Measurements from ENCODE around the gene SH3GL1. TPM values are rescaled to one million over a fixed set of nuclear protein-coding genes. Genes with fewer than 3 reads are reported as not detected.

Gene SH3GL1
- total RNA-seq, 1 donor from 2014 or later = 96.6 TPM

DNA sequence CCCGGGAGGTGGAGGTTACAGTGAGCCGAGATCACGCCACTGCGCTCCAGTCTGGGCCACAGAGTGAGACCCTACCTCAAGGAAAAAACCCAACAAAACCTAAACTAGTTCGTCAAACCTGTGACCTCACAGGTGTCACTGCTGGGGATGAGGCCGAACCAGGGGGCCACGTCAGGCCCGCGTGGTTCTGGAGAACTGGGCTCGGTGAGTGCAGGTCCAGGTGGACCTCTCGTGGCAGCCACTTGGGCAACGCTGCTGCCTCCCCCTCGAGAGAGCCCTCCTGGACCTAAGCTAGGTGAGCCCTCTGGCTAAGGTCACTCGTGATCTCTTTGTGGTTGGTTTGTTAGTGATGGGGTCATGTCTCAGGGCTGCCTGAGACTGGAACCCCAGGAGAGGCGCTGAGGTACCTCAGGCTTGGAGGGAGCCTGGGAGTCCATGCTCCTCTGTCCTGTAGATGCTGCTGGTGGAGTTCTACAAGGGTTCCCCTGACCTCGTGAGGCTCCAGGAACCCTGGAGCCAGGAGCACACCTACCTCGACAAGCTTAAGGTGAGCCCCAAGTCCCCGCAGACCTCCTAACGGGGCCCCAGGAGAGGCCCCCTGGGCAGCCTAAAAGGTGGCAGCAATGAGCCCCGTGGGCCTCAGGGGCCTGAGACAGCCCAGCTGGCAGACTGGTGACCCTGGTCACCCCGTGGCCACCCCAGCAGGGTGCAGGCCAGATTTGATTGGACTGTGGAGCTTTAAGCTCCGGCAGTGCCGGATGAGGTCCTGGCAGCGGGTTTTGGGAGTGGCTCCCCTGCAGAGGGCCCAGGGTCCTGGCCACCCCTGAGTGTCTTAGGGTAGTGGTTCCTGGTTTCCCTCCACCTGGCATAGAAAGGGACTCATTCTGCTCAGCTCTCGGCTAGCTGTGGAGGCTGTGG, 41.4 kb downstream of the SH3GL1 start:
- Mint-ChIP-seq H3K4me1 (ENCODE audit: low read depth) (peaks cover 7% of the 10 kb centered on the region), H3K4me3 (ENCODE audit: unreplicated experiment) (no peak overlapping the region), H3K36me3 (ENCODE audit: low read depth) (peaks cover 5% of the 10 kb centered on the region), H3K27me3 (ENCODE audit: low read depth) (no peaks in the 10 kb centered on the region), H3K27ac (ENCODE audit: unreplicated experiment) (peak overlapping the region; percentile 22), H3K9me3 (ENCODE audit: low read depth) (no peaks in the 10 kb centered on the region)
- no peak for DNase-seq (ENCODE audit: low spot score)
- TF ChIP-seq, protein P1, sequence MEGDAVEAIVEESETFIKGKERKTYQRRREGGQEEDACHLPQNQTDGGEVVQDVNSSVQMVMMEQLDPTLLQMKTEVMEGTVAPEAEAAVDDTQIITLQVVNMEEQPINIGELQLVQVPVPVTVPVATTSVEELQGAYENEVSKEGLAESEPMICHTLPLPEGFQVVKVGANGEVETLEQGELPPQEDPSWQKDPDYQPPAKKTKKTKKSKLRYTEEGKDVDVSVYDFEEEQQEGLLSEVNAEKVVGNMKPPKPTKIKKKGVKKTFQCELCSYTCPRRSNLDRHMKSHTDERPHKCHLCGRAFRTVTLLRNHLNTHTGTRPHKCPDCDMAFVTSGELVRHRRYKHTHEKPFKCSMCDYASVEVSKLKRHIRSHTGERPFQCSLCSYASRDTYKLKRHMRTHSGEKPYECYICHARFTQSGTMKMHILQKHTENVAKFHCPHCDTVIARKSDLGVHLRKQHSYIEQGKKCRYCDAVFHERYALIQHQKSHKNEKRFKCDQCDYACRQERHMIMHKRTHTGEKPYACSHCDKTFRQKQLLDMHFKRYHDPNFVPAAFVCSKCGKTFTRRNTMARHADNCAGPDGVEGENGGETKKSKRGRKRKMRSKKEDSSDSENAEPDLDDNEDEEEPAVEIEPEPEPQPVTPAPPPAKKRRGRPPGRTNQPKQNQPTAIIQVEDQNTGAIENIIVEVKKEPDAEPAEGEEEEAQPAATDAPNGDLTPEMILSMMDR (IDR thresholded peaks at IDR 0.05) = no peak

DNA sequence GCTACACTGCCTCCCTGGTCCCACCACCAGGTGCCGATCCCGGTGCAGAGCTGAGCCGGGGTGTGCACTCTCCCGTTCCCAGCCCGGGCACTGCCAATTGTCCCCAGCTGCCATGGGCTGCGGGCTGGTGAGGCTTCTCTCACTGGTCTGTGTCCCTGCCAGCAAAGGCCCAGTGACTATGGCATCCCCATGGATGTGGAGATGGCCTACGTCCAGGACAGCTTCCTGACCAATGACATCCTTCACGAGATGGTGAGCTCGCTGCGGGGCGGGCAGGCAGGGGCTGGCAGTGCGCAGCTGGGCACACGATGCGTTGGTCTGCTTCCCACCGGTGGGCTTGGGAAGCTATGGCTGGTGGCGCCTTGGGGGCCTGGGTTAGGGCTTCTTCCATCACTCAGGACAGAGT, 42.4 kb downstream of the SH3GL1 start:
- Mint-ChIP-seq H3K36me3 (ENCODE audit: low read depth) (peaks cover 5% of the 10 kb centered on the region), H3K27me3 (ENCODE audit: low read depth) (no peaks in the 10 kb centered on the region), H3K27ac (ENCODE audit: unreplicated experiment) (no peak overlapping the region), H3K9me3 (ENCODE audit: low read depth) (no peaks in the 10 kb centered on the region), H3K4me3 (ENCODE audit: unreplicated experiment) (no peak overlapping the region), H3K4me1 (ENCODE audit: low read depth) (peaks cover 7% of the 10 kb centered on the region)
- peak; percentile 76 for DNase-seq (ENCODE audit: low spot score)
- TF ChIP-seq, protein P1 (IDR thresholded peaks at IDR 0.05) = no peak

DNA sequence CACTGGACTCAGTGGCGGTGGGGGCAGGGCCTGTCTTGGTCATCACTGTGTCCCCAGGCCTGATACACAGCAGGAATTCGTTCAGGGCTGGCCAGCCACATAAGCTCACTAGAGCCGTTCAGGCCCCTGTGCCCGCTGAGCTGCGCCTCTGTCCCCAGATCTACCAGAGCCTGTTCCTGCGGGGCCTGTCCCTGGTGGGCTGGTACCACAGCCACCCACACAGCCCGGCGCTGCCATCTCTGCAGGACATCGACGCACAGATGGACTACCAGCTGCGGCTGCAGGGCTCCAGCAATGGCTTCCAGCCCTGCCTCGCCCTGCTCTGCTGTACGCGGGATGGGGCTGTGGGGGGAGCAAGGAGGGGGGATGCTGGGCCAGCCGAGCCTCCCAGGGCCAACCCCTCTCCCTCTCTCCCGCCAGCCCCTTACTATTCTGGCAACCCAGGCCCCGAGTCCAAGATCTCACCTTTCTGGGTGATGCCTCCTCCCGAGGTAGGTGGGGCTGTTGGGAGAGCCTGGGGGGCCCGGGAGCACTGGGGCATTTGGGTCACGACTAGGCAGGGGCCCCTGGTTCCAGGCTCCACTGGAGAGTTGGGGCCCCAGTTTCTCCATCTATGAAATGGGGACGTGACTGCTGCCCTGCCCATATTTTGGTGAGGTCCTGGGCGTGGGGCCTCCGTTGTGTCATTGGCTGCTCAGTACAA, 43.1 kb downstream of the SH3GL1 start:
- DNase-seq (ENCODE audit: low spot score) = peak; percentile 86
- Mint-ChIP-seq H3K4me1 (ENCODE audit: low read depth) (peaks cover 7% of the 10 kb centered on the region), H3K36me3 (ENCODE audit: low read depth) (peaks cover 5% of the 10 kb centered on the region), H3K4me3 (ENCODE audit: unreplicated experiment) (no peak overlapping the region), H3K27ac (ENCODE audit: unreplicated experiment) (no peak overlapping the region), H3K9me3 (ENCODE audit: low read depth) (no peaks in the 10 kb centered on the region), H3K27me3 (ENCODE audit: low read depth) (no peaks in the 10 kb centered on the region)
- TF ChIP-seq, protein P1 (IDR thresholded peaks at IDR 0.05) = no peak

DNA sequence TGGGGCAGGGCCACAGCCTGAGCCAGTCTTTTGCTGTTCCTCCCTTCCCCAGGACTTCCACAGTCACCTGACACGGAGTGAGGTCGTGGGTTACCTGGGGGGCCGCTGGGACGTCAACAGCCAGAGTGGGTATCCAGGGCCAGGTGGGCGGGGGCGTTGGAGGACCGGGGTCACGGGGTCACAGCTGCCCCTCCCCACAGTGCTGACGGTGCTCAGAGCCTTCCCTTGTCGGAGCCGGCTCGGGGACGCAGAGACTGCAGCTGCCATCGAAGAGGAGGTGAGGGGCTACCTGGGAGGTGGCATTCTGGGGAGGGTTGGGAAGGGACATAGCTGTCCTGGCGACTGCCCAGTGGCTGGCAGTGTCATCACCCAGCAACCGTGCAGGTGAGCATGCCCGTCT, 45.5 kb downstream of the SH3GL1 start:
- Mint-ChIP-seq H3K9me3 (ENCODE audit: low read depth) (no peaks in the 10 kb centered on the region), H3K4me1 (ENCODE audit: low read depth) (no peaks in the 10 kb centered on the region), H3K4me3 (ENCODE audit: unreplicated experiment) (no peak overlapping the region), H3K27ac (ENCODE audit: unreplicated experiment) (no peak overlapping the region), H3K27me3 (ENCODE audit: low read depth) (no peaks in the 10 kb centered on the region), H3K36me3 (ENCODE audit: low read depth) (no peaks in the 10 kb centered on the region)
- TF ChIP-seq, protein P1 (IDR thresholded peaks at IDR 0.05) = no peak
- DNase-seq (ENCODE audit: low spot score) = no peak

DNA sequence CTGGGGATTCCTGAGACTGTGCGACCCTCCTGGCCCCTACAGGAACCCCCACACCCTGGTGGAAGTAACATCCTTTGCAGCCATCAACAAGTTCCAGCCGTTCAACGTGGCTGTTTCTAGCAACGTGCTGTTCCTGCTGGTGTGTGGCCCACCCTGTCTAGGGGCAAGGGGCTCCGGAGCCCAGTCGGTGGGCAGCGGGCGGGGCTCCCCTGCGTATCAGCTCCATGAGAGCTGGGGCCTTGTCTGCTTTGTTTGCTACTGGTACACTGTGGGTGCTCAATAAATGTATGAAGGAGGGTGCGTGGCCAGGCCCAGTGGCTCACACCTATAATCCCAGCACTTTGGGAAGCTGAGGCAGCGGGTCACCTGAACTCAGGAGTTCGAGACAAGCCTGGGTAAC, 46.1 kb downstream of the SH3GL1 start:
- H3K9me3 Mint-ChIP-seq (ENCODE audit: low read depth) = no peaks in the 10 kb centered on the region
- H3K27me3 Mint-ChIP-seq (ENCODE audit: low read depth) = no peaks in the 10 kb centered on the region
- TF ChIP-seq, protein P1 (IDR thresholded peaks at IDR 0.05) = no peak
- no peak overlapping the region for H3K27ac Mint-ChIP-seq (ENCODE audit: unreplicated experiment)
- no peak overlapping the region for H3K4me3 Mint-ChIP-seq (ENCODE audit: unreplicated experiment)
- no peak for DNase-seq (ENCODE audit: low spot score)
- H3K36me3 Mint-ChIP-seq (ENCODE audit: low read depth) = no peaks in the 10 kb centered on the region
- H3K4me1 Mint-ChIP-seq (ENCODE audit: low read depth) = no peaks in the 10 kb centered on the region

All from chondrocyte (in vitro differentiated cells).